ENCODE results near the gene TANK.

DNA sequence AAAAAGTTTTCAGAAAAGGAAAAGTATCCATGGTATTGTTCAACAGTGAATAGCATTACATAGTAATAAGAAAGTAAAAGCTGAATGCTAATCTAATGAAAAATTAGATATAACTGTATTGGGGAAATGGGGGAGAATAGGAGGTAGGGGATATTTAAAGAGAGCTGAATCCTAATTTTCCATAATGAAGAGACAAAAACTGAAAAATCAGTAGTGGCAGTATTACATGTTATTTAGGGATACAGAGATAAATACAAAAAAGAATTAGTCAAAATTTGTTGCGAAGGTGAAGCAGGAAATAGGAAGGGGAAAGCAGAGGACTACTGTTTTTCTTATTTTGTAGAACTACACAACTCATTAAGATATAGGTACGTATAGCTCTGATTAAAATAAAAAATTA, 9.1 kb downstream of the TANK start:
- TF ChIP-seq, protein P1, sequence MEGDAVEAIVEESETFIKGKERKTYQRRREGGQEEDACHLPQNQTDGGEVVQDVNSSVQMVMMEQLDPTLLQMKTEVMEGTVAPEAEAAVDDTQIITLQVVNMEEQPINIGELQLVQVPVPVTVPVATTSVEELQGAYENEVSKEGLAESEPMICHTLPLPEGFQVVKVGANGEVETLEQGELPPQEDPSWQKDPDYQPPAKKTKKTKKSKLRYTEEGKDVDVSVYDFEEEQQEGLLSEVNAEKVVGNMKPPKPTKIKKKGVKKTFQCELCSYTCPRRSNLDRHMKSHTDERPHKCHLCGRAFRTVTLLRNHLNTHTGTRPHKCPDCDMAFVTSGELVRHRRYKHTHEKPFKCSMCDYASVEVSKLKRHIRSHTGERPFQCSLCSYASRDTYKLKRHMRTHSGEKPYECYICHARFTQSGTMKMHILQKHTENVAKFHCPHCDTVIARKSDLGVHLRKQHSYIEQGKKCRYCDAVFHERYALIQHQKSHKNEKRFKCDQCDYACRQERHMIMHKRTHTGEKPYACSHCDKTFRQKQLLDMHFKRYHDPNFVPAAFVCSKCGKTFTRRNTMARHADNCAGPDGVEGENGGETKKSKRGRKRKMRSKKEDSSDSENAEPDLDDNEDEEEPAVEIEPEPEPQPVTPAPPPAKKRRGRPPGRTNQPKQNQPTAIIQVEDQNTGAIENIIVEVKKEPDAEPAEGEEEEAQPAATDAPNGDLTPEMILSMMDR (conservative IDR thresholded peaks at IDR 0.05; ENCODE audit: low read length): no peak
- TF ChIP-seq EZH2phosphoT487 (IDR thresholded peaks at IDR 0.05; ENCODE audit: borderline replicate concordance, low read depth, low read length): no peak

Measured in OCI-LY7 (cell line).